ENCODE data around the gene MPRIP.

The MPRIP gene

DNA sequence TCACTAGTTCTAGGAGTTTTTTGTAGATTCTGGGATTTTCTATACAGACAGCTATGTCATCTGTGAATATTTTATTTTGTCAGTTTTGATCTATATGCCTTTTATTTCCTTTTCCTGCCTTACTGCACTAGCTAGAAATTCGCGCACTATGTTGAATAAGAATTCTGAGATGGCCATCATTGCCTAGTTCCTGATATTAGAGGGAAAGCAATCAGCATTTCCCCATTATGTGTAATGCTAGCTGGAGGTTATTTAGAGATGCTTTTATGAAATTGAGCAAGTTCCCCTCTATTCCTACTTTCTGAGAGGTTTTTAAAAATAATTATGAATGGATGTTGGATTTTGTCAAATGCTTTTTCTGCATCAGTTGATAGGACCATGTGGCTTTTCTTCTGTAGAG lies 23.8 kb downstream of the MPRIP start:
- no peak for ATAC-seq
- TF ChIP-seq SNAI2 (CRISPR knock-in tag; IDR thresholded peaks at IDR 0.05) (no peak), CSDC2 (CRISPR knock-in tag; IDR thresholded peaks at IDR 0.05) (no peak), TCF4 (CRISPR knock-in tag; IDR thresholded peaks at IDR 0.05; ENCODE audit: borderline replicate concordance) (no peak), ESRRG (CRISPR knock-in tag; IDR thresholded peaks at IDR 0.05) (no peak), RARB (CRISPR knock-in tag; IDR thresholded peaks at IDR 0.05) (no peak), BACH2 (CRISPR knock-in tag; IDR thresholded peaks at IDR 0.05; ENCODE audit: borderline replicate concordance) (no peak), ZNF565 (CRISPR knock-in tag; conservative IDR thresholded peaks at IDR 0.05; ENCODE audit: low read depth) (no peak), GLIS3 (CRISPR knock-in tag; IDR thresholded peaks at IDR 0.05) (no peak), ARNTL (CRISPR knock-in tag; IDR thresholded peaks at IDR 0.05; ENCODE audit: borderline replicate concordance, low read depth) (no peak), ISL1 (CRISPR knock-in tag; IDR thresholded peaks at IDR 0.05) (no peak), ZFP3 (CRISPR knock-in tag; IDR thresholded peaks at IDR 0.05) (no peak), OSR1 (CRISPR knock-in tag; IDR thresholded peaks at IDR 0.05) (no peak), PPARA (CRISPR knock-in tag; IDR thresholded peaks at IDR 0.05; ENCODE audit: borderline replicate concordance) (no peak)
- TF ChIP-seq, protein P1, sequence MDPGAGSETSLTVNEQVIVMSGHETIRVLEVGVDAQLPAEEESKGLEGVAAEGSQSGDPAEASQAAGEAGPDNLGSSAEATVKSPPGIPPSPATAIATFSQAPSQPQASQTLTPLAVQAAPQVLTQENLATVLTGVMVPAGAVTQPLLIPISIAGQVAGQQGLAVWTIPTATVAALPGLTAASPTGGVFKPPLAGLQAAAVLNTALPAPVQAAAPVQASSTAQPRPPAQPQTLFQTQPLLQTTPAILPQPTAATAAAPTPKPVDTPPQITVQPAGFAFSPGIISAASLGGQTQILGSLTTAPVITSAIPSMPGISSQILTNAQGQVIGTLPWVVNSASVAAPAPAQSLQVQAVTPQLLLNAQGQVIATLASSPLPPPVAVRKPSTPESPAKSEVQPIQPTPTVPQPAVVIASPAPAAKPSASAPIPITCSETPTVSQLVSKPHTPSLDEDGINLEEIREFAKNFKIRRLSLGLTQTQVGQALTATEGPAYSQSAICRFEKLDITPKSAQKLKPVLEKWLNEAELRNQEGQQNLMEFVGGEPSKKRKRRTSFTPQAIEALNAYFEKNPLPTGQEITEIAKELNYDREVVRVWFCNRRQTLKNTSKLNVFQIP (CRISPR knock-in tag; IDR thresholded peaks at IDR 0.05; ENCODE audit: borderline replicate concordance, low read depth), result no peak
- TF ChIP-seq, protein P2, sequence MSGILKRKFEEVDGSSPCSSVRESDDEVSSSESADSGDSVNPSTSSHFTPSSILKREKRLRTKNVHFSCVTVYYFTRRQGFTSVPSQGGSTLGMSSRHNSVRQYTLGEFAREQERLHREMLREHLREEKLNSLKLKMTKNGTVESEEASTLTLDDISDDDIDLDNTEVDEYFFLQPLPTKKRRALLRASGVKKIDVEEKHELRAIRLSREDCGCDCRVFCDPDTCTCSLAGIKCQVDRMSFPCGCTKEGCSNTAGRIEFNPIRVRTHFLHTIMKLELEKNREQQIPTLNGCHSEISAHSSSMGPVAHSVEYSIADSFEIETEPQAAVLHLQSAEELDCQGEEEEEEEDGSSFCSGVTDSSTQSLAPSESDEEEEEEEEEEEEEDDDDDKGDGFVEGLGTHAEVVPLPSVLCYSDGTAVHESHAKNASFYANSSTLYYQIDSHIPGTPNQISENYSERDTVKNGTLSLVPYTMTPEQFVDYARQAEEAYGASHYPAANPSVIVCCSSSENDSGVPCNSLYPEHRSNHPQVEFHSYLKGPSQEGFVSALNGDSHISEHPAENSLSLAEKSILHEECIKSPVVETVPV (CRISPR knock-in tag; IDR thresholded peaks at IDR 0.05), result no peak

DNA sequence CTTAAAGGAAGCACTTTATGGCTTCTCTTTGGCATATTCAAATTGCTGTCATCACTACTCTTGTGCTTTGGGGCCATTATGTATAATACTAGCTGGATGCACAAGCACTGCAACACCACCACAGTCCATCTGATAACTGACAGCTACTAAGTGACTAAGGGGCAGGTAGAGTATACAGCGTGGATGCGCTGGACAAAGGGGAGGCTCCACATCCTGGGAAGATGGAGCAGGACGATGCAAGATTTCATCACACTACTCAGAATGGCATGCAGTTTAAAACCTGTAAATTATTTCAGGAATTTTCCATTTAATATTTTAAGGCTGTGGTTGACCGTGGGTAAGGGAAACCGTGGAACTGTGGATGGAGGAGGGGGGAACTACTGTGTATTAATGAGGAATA lies 25.0 kb downstream of the MPRIP start:
- TF ChIP-seq ESRRG (CRISPR knock-in tag; IDR thresholded peaks at IDR 0.05), result no peak
- TF ChIP-seq ZC3H10 (CRISPR knock-in tag; IDR thresholded peaks at IDR 0.05), result no peak
- TF ChIP-seq ZFP3 (CRISPR knock-in tag; IDR thresholded peaks at IDR 0.05), result no peak
- no peak for TF ChIP-seq BACH2 (CRISPR knock-in tag; IDR thresholded peaks at IDR 0.05; ENCODE audit: borderline replicate concordance)
- TF ChIP-seq, protein P2 (CRISPR knock-in tag; IDR thresholded peaks at IDR 0.05), result no peak
- TF ChIP-seq, protein P3, sequence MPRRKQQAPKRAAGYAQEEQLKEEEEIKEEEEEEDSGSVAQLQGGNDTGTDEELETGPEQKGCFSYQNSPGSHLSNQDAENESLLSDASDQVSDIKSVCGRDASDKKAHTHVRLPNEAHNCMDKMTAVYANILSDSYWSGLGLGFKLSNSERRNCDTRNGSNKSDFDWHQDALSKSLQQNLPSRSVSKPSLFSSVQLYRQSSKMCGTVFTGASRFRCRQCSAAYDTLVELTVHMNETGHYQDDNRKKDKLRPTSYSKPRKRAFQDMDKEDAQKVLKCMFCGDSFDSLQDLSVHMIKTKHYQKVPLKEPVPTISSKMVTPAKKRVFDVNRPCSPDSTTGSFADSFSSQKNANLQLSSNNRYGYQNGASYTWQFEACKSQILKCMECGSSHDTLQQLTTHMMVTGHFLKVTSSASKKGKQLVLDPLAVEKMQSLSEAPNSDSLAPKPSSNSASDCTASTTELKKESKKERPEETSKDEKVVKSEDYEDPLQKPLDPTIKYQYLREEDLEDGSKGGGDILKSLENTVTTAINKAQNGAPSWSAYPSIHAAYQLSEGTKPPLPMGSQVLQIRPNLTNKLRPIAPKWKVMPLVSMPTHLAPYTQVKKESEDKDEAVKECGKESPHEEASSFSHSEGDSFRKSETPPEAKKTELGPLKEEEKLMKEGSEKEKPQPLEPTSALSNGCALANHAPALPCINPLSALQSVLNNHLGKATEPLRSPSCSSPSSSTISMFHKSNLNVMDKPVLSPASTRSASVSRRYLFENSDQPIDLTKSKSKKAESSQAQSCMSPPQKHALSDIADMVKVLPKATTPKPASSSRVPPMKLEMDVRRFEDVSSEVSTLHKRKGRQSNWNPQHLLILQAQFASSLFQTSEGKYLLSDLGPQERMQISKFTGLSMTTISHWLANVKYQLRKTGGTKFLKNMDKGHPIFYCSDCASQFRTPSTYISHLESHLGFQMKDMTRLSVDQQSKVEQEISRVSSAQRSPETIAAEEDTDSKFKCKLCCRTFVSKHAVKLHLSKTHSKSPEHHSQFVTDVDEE (CRISPR knock-in tag; IDR thresholded peaks at IDR 0.05), result no peak
- TF ChIP-seq TCF4 (CRISPR knock-in tag; IDR thresholded peaks at IDR 0.05; ENCODE audit: borderline replicate concordance), result no peak
- TF ChIP-seq RARB (CRISPR knock-in tag; IDR thresholded peaks at IDR 0.05), result no peak
- TF ChIP-seq, protein P4, sequence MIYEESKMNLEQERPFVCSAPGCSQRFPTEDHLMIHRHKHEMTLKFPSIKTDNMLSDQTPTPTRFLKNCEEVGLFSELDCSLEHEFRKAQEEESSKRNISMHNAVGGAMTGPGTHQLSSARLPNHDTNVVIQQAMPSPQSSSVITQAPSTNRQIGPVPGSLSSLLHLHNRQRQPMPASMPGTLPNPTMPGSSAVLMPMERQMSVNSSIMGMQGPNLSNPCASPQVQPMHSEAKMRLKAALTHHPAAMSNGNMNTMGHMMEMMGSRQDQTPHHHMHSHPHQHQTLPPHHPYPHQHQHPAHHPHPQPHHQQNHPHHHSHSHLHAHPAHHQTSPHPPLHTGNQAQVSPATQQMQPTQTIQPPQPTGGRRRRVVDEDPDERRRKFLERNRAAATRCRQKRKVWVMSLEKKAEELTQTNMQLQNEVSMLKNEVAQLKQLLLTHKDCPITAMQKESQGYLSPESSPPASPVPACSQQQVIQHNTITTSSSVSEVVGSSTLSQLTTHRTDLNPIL (CRISPR knock-in tag; IDR thresholded peaks at IDR 0.05; ENCODE audit: low read depth), result no peak
- no peak for TF ChIP-seq ARNTL (CRISPR knock-in tag; IDR thresholded peaks at IDR 0.05; ENCODE audit: borderline replicate concordance, low read depth)
- peak; percentile 82 for ATAC-seq

DNA sequence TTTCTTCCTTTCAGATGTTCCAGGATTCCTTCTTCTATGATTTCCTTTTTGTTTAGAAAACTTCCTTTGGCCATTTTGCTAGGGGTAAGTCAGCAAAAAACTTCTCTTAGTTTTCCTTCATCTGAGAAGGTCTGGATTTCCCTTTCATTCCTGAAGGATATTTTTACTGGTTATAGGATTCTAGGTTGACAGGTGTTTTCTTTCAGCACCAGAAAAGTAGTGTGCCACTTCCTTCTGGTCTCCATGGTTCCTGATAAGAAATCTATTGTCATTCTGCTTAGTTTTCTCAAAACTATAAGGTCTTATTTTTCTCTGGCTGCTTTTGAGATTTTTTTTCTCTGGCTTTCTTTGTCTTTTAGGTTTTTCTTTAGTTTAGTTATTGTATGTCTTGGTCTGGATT lies 27.6 kb downstream of the MPRIP start:
- TF ChIP-seq, protein P4 (CRISPR knock-in tag; IDR thresholded peaks at IDR 0.05; ENCODE audit: low read depth), result no peak
- no peak for ATAC-seq

Data from SK-N-SH treated with all-trans-retinoic acid at 6 μM for 48 hours (cell line).